GM20000 (cell line): ENCODE data around the gene PLVAP.

ENCODE experiments used
- DNase-seq: peaks from one replicate; pipeline ENCODE4 v3.0.0; 2012; ENCODE audit warnings: low spot score
- TF ChIP-seq, protein P1 (sequence below): IDR thresholded peaks from 2 replicates; pipeline ENCODE4 v1.5.1; 2012; ENCODE audit warnings: mild to moderate bottlenecking, control low read depth; ENCODE audit errors: extremely low read depth, missing control alignments

Gene PLVAP

DNA sequence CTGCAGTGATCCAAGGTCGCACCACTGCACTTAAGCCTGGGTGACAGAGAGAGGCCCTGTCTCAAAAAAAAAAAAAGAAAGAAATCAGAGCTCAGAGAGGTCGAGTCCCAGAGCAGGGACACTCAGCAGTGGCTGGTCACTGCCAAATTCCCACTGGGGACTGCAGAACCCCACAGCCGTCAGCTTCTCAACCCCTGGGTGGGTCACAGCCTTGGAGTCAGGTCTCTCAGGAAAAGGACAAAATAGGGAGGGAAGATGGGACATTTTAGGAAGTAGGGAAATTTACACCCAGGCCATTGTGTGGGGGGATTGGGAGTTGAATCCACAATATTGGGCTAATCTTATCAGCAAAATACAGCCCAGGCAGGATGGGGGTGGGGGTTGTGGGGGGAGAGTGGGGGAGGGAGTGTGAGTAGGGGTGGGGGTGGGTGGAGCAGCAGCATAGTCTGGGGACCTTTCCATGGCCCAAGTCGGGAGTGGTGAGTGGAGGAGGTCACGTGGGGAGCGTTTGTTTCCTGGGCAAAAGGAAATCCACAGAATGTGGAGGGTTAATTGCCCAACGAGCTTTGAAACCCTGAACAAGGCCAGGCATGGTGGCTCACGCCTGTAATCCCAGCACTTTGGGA lies 21.9 kb upstream of the PLVAP start:
- TF ChIP-seq, protein P1, sequence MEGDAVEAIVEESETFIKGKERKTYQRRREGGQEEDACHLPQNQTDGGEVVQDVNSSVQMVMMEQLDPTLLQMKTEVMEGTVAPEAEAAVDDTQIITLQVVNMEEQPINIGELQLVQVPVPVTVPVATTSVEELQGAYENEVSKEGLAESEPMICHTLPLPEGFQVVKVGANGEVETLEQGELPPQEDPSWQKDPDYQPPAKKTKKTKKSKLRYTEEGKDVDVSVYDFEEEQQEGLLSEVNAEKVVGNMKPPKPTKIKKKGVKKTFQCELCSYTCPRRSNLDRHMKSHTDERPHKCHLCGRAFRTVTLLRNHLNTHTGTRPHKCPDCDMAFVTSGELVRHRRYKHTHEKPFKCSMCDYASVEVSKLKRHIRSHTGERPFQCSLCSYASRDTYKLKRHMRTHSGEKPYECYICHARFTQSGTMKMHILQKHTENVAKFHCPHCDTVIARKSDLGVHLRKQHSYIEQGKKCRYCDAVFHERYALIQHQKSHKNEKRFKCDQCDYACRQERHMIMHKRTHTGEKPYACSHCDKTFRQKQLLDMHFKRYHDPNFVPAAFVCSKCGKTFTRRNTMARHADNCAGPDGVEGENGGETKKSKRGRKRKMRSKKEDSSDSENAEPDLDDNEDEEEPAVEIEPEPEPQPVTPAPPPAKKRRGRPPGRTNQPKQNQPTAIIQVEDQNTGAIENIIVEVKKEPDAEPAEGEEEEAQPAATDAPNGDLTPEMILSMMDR = no peak
- no peak for DNase-seq

DNA sequence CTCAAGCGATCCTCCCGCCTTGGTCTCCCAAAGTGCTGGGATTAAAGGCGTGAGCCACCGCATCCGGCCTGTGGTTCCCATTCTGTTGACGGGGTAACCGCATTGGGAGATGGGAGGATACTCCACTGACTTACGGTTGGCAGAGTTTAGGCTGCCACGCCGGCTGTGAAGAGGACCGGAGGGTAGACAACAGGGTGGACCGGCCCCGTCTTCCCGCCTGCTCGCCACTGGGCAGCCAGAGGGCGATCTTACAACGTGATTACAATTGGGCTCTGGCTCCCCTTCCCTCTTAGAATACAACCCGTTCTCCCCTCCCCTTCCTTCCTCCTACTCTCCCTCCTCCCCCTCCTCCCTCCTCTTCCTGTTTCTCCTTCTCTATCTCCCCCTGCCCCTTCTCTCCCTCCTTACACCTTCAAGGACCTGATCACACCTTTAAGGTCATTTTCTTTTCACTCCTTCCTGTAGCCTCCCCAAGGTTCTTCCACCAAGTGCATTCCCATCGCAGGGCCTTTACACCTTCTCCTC lies 17.8 kb upstream of the PLVAP start:
- TF ChIP-seq, protein P1 = peak; percentile 65
- peak; percentile 81 for DNase-seq

DNA sequence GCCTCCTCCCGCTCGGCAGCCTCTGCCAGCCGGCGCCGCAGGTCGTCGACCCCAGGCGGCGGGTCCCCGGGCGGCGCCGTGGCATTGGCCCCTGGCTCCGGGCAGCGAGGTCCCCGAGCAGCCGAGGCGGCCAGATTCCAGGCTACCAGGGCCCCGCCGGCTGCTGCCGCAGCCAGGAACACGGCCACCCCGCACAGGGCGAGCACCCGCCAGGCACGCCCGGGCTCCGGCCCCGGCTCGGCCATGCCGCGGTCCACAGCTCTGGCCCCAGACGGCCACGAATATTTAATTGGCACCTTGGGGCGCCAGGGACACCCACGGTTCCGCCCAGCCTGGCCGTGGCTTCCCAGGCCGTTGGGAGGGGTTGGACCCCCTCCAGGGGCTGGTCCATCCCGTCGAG lies 16.8 kb upstream of the PLVAP start, which contains the start of gene CCDC194:
Gene CCDC194, minus strand, starts transcription at position 283 of the 400 bp plus-strand sequence. Its CDS starts 38 bp downstream, at position 245.
- TF ChIP-seq, protein P1 = no peak

DNA sequence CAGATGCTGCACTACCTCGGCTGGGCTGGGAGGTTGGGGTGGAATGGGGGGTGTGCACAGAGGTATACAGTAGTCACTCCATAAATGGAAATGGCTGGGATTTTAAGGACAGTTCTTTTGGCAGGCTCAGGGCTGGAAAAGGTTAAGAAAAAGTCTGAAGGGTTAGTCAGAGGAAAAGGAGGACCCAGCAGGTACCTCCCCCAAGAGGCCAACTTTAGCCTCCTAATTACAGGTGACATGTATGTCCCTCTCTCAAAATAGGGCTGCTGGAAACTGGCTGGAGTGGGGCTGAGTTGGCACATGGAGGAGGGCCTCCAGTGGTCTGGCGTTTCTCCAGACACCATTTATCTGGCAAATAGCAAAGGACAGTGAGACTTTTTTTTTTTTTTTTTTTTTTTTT lies 15.9 kb upstream of the PLVAP start:
- DNase-seq = no peak
- TF ChIP-seq, protein P1 = no peak

More for the DNA sequence above, 16.8 kb upstream of the PLVAP start, which contains the start of gene CCDC194:
- no peak for DNase-seq

DNA sequence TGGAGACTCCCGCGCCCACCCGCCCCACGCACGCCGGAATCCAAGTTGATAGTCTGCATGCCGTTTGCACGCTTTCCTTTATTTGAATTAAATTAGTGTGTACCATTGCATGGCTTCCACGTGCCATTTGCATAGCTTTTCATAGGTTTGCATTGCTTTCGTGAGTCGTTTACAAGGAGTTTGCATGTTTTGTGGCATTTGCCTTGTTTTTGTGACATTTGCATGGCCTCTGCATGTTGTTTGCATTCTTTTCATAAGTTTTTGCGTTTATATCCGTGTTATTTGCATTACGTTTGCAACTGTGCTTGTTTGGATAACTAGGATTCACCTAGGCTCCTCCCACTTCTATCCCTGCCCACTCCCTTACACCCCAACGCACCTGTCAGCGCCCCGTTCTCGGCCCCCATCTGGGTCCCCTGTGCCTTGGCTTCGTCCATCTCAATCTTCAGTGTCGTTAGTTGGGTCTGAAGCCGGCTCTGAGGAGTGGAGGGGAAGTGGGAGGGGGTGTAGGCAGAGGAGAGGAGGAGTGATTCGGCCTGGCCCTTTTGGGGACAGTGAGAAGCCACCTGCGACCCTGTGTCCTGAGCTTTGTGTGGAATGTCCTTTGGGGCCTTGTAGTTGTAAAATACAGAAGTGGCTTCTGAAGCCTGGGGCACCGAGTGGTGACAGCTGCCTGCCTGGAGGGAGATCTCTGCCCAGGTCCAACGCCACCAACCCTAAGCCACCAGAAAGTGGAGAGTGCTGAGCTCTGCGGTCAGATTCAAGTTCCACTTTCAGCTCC lies 14.4 kb upstream of the PLVAP start:
- TF ChIP-seq, protein P1 = no peak
- peak; percentile 52 for DNase-seq

DNA sequence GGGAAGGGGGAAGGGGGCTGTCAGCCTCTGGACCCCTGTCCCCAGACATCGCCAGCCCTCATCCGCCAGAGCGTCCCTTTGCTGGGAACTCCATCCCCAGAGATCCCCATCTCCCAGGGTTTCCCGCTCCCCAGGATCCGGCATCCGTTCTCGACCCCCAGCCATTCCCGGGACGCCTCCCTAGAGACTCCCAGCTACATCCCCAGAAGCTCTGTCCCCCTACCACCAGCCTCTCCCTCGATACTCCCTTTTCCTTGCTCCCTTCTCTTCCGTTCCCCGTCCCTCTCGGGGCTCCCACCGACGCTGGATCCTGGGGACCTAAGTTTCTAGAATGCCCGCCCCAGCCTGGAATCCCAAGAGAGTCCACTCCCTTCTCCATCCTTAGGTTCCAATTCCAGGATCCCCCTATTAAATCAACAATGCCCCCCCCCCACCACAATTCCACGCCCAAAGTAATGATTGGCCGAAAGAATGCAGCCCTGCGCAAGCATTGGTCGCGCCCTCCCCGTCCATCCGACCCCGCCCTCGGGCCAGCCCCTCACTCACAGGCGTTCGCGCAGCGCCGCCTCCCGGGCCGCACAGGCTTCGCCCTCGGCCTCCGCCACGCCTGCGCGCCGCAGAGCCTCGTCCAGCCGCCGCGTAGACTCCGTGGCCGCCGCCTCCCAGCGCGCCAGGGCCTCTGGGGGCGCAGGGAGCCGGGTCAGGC lies 13.7 kb upstream of the PLVAP start:
- TF ChIP-seq, protein P1 = peak; percentile 78
- DNase-seq = peak; percentile 99
